ENCODE results near the gene CBX8.

The CBX8 gene

GRCh38 chr17:79750650-79751545 lies 46.0 kb downstream of the CBX8 start:
- peak; percentile 28 for DNase-seq (ENCODE audit: low spot score)

GRCh38 chr17:79749958-79750357 lies 46.9 kb downstream of the CBX8 start:
- no peak for DNase-seq (ENCODE audit: low spot score)

- peak; percentile 46 for DNase-seq (ENCODE audit: low spot score)
Observed at GRCh38 chr17:79749156-79749815, 47.6 kb downstream of the CBX8 start.

GRCh38 chr17:79748295-79749099 lies 48.4 kb downstream of the CBX8 start:
- DNase-seq (ENCODE audit: low spot score) = no peak

GRCh38 chr17:79747508-79748294 lies 49.2 kb downstream of the CBX8 start:
- no peak for DNase-seq (ENCODE audit: low spot score)

GRCh38 chr17:79746889-79747507 lies 49.9 kb downstream of the CBX8 start:
- DNase-seq (ENCODE audit: low spot score) = no peak

GRCh38 chr17:79745641-79746105 lies 51.2 kb downstream of the CBX8 start:
- DNase-seq (ENCODE audit: low spot score) = peak; percentile 25

GRCh38 chr17:79743614-79744013 lies 53.3 kb downstream of the CBX8 start:
- no peak for DNase-seq (ENCODE audit: low spot score)

- DNase-seq (ENCODE audit: low spot score) = no peak
Observed at GRCh38 chr17:79742951-79743476, 53.9 kb downstream of the CBX8 start.

- no peak for DNase-seq (ENCODE audit: low spot score)
Observed at GRCh38 chr17:79742589-79742918, 54.3 kb downstream of the CBX8 start.
